H1 (cell line): ENCODE results near the gene UFSP1. TPM values are rescaled to one million over a fixed set of nuclear protein-coding genes. Genes with fewer than 3 reads are reported as not detected.

Experiments
- CTCF ChIA-PET: fragments of 300-600 bp; sonication (Branson Sonifier 250); formaldehyde crosslinking; loops from one replicate; lab custom pipeline; 2021; ENCODE audit not compliant: partially characterized antibody; lab: Charles Lee
- POLR2A ChIA-PET: fragments of 300-600 bp; sonication (Branson Sonifier 250); formaldehyde crosslinking; loops from one replicate; lab custom pipeline; 2021; ENCODE audit warnings: inconsistent platforms; ENCODE audit not compliant: partially characterized antibody; lab: Charles Lee
- DNase-seq, 2 experiments: peaks; one replicate each; pipeline versions ENCODE4 v3.0.0 to v3.0.0-alpha.2; 2010 to 2022; ENCODE audit warnings: low spot score in 2 of 2, low read depth in 1 of 2, mixed read lengths in 1 of 2
- FAIRE-seq: peaks from 2 replicates; lab custom pipeline; 2011; peaks lifted over from hg19 to GRCh38; lab: Jason Lieb, UNC
- H2AFZ ChIP-seq: 2 replicates; pipeline ENCODE4 v1.8.1; 2012; ENCODE audit warnings: low read length, inconsistent platforms
- H2AK5ac ChIP-seq: 2 replicates; pipeline ENCODE4 v1.6.1; 2013; ENCODE audit warnings: low read depth, low read length
- H2BK120ac ChIP-seq: replicated peaks from 2 replicates; pipeline ENCODE3; 2013; ENCODE audit warnings: low read depth, low read length, inconsistent platforms
- H2BK12ac ChIP-seq: 2 replicates; pipeline ENCODE4 v1.6.1; 2013; ENCODE audit warnings: low read depth, low read length
- H2BK15ac ChIP-seq: 2 replicates; pipeline ENCODE4 v1.6.1; 2013; ENCODE audit warnings: low read length
- H2BK20ac ChIP-seq: 2 replicates; pipeline ENCODE4 v1.6.1; 2013; ENCODE audit warnings: low read length
- H2BK5ac ChIP-seq: 2 replicates; pipeline ENCODE4 v1.6.1; 2013; ENCODE audit warnings: low read depth, low read length
- H3K14ac ChIP-seq: 2 replicates; pipeline ENCODE4 v1.6.1; 2013; ENCODE audit warnings: inconsistent platforms; ENCODE audit not compliant: insufficient read length
- H3K18ac ChIP-seq: 2 replicates; pipeline ENCODE4 v1.6.1; 2013; ENCODE audit warnings: low read length; ENCODE audit errors: extremely low read depth
- H3K23ac ChIP-seq: 2 replicates; pipeline ENCODE4 v1.6.1; 2013; ENCODE audit warnings: inconsistent platforms; ENCODE audit not compliant: insufficient read length
- H3K23me2 ChIP-seq: 2 replicates; pipeline ENCODE4 v1.6.1; 2013; ENCODE audit warnings: low read depth, low read length
- H3K27ac ChIP-seq: 2 replicates; pipeline ENCODE4 v1.6.1; 2011; ENCODE audit warnings: low read depth, low read length, inconsistent platforms
- H3K27me3 ChIP-seq, 4 experiments: replicated peaks in 1 of 4; 1 replicate in 1 of 4; 2 replicates in 3 of 4; pipeline versions ENCODE4 v1.6.1 to v1.8.1; 2011 to 2013; ENCODE audit warnings: low read length in 3 of 4, mild to moderate bottlenecking in 3 of 4, inconsistent platforms in 2 of 4, mixed read lengths in 2 of 4, moderate library complexity in 1 of 4; ENCODE audit not compliant: control insufficient read depth in 3 of 4, insufficient read depth in 3 of 4; ENCODE audit errors: extremely low read depth in 1 of 4
- H3K36me3 ChIP-seq, 4 experiments: 2 replicates each; pipeline versions ENCODE4 v1.6.1 to v1.8.1; 2011 to 2013; ENCODE audit warnings: mild to moderate bottlenecking in 4 of 4, low read length in 3 of 4, moderate library complexity in 2 of 4, control low read depth in 1 of 4, inconsistent platforms in 1 of 4; ENCODE audit not compliant: insufficient read depth in 4 of 4, control insufficient read depth in 2 of 4
- H3K4ac ChIP-seq: replicated peaks from 2 replicates; pipeline ENCODE3; 2013; ENCODE audit warnings: low read length, low read depth, mixed read lengths, inconsistent platforms; ENCODE audit not compliant: insufficient read length
- H3K4me1 ChIP-seq, 4 experiments: replicated peaks in 1 of 4; 1 replicate in 1 of 4; 2 replicates in 3 of 4; pipeline versions ENCODE4 v1.6.1 to v1.8.1; 2011 to 2013; ENCODE audit warnings: low read length in 3 of 4, inconsistent platforms in 2 of 4, mixed read lengths in 1 of 4; ENCODE audit not compliant: insufficient read depth in 4 of 4, control insufficient read depth in 3 of 4
- H3K4me2 ChIP-seq, 2 experiments: 2 replicates each; pipeline versions ENCODE4 v1.6.1 to v1.8.1; 2011 to 2013; ENCODE audit warnings: low read depth in 2 of 2, low read length in 2 of 2, control low read depth in 1 of 2, inconsistent platforms in 1 of 2, mild to moderate bottlenecking in 1 of 2; ENCODE audit not compliant: insufficient read depth in 1 of 2
- H3K4me3 ChIP-seq, 4 experiments: fragments of 200-600, 300-600 bp in 1 of 4; sonication (generic), shearing (Covaris generic), sonication (Bioruptor Twin) in 1 of 4; 2 replicates each; pipeline versions ENCODE4 v1.5.1 to v1.8.1; 2011 to 2016; ENCODE audit warnings: low read length in 4 of 4, low read depth in 3 of 4, control low read depth in 2 of 4, inconsistent platforms in 2 of 4, mild to moderate bottlenecking in 2 of 4, mixed read lengths in 1 of 4, moderate library complexity in 1 of 4; ENCODE audit not compliant: insufficient read depth in 2 of 4; ENCODE audit errors: extremely low read depth in 1 of 4
- H3K56ac ChIP-seq: replicated peaks from 2 replicates; pipeline ENCODE3; 2013; ENCODE audit warnings: low read depth, mild to moderate bottlenecking, mixed read lengths, low read length, inconsistent platforms; ENCODE audit not compliant: insufficient read length
- H3K79me1 ChIP-seq: 2 replicates; pipeline ENCODE4 v1.6.1; 2013; ENCODE audit warnings: low read depth, low read length, control low read depth
- H3K79me2 ChIP-seq, 2 experiments: 2 replicates each; pipeline versions ENCODE4 v1.6.1 to v1.8.1; 2012 to 2013; ENCODE audit warnings: low read length in 2 of 2, mild to moderate bottlenecking in 2 of 2, inconsistent platforms in 1 of 2; ENCODE audit not compliant: insufficient read depth in 2 of 2, control insufficient read depth in 1 of 2
- H3K9ac ChIP-seq, 4 experiments: replicated peaks in 1 of 4; 1 replicate in 1 of 4; 2 replicates in 3 of 4; pipeline versions ENCODE4 v1.6.1 to v1.8.1; 2011 to 2013; ENCODE audit warnings: low read depth in 3 of 4, low read length in 3 of 4, control low read depth in 2 of 4, mild to moderate bottlenecking in 2 of 4, moderate library complexity in 2 of 4, inconsistent platforms in 1 of 4; ENCODE audit errors: extremely low read depth in 1 of 4
- H3K9me3 ChIP-seq, 2 experiments: 2 replicates each; pipeline versions ENCODE4 v1.6.1 to v1.8.1; 2012 to 2013; ENCODE audit warnings: mild to moderate bottlenecking in 2 of 2, moderate library complexity in 2 of 2, control low read depth in 1 of 2, inconsistent platforms in 1 of 2, low read depth in 1 of 2, low read length in 1 of 2, mixed read lengths in 1 of 2; ENCODE audit not compliant: insufficient read depth in 2 of 2
- H4K20me1 ChIP-seq, 2 experiments: replicated peaks in 1 of 2; 2 replicates each; pipeline versions ENCODE3 to v1.8.1; 2011 to 2013; ENCODE audit warnings: inconsistent platforms in 2 of 2, low read length in 2 of 2, mild to moderate bottlenecking in 1 of 2; ENCODE audit not compliant: insufficient read depth in 2 of 2, control insufficient read depth in 1 of 2
- H4K5ac ChIP-seq: 2 replicates; pipeline ENCODE4 v1.6.1; 2013; ENCODE audit warnings: low read length, low read depth, mixed read lengths, inconsistent platforms; ENCODE audit not compliant: insufficient read length
- H4K8ac ChIP-seq: 2 replicates; pipeline ENCODE4 v1.8.0; 2013; ENCODE audit warnings: mild to moderate bottlenecking, moderate library complexity, low read length, inconsistent platforms; ENCODE audit not compliant: insufficient read depth; ENCODE audit errors: extremely low read depth
- H4K91ac ChIP-seq: replicated peaks from 2 replicates; pipeline ENCODE3; 2013; ENCODE audit warnings: low read length, mixed read lengths, inconsistent platforms; ENCODE audit not compliant: insufficient read length
- CEBPB ChIP-seq: IDR thresholded peaks from 2 replicates; pipeline ENCODE4 v1.6.1; 2012; ENCODE audit warnings: low read depth, low read length
- CREB1 ChIP-seq: IDR thresholded peaks from 2 replicates; pipeline ENCODE4 v1.6.1; 2012; ENCODE audit warnings: inconsistent platforms
- POLR2A ChIP-seq, 2 experiments: IDR thresholded peaks; 1 replicate in 1 of 2; 2 replicates in 1 of 2; pipeline ENCODE4 v1.6.1; 2011; ENCODE audit warnings: low read depth in 2 of 2, low read length in 2 of 2, mild to moderate bottlenecking in 2 of 2; ENCODE audit errors: control extremely low read depth in 1 of 2
- WGBS, 2 experiments: shearing (Covaris generic) in 1 of 2; methylation state at CpG; one replicate each; pipeline versions ENCODE4 v1.1.6 to v1.1.7; 2013 to 2015; ENCODE audit warnings: low lambda C conversion rate in 2 of 2, mixed read lengths in 2 of 2, inconsistent platforms in 1 of 2, low coverage in 1 of 2, missing lambda C conversion rate in 1 of 2; ENCODE audit not compliant: insufficient replicate concordance in 2 of 2, insufficient coverage in 1 of 2, insufficient read length in 1 of 2; ENCODE audit errors: extremely low coverage in 1 of 2, missing lambda C conversion rate in 1 of 2; 5-methylcytosine and 5-hydroxymethylcytosine counted together
- polyA plus RNA-seq, 7 experiments: library from polyadenylated mRNA; depleted of rRNA in 3 of 7; stranded (reverse) in 5 of 7; unstranded in 2 of 7; fragments of >200 nt in 5 of 7; fragments of 200-250 nt in 2 of 7; gene quantifications; 1 replicate in 5 of 7; 2 replicates in 1 of 7; 4 replicates in 1 of 7; pipeline versions ENCODE4 v1.2.1 to v1.2.3, GENCODE V29; 2011 to 2013; ENCODE audit warnings: missing spikeins in 2 of 7, mixed read lengths in 2 of 7
- total RNA-seq: library from RNA; stranded (reverse); fragmentation: NEBNext Ultra II Directional; extraction: Animal tissue kit (Norgen Biotek cat#: 25700); gene quantifications from 2 replicates; pipeline ENCODE4 v1.2.1, GENCODE V29; 2021

The UFSP1 gene
- total and polyA plus RNA-seq, 2 of the 8 experiments (the other 6 are each of a cell fraction or from before 2014, with no cell fraction given), result 1.6 to 4.3 TPM

GRCh38 chr7:100874577-100875355 is 14.7 kb downstream of the UFSP1 start, which contains the start of gene SRRT:
TSS of gene SRRT (plus strand) at chr7:100875103. CDS start at chr7:100875591, 488 bp downstream.
- H3K27ac ChIP-seq, result peak within 1 kb of the TSS; percentile 93
- peaks cover 0 to 9% (median 1%) of the 10 kb centered on the region in 4 experiments; a peak in 3 of 7 replicates for H3K4me1 ChIP-seq
- peak within 1 kb of the TSS; percentile 58 for H4K91ac ChIP-seq
- H3K14ac ChIP-seq, result no peak within 1 kb of the TSS
- H3K9ac ChIP-seq, result peak within 1 kb of the TSS; percentile 77 to 95 (median 94)
- H4K20me1 ChIP-seq, result peaks cover 8 to 11% of the 10 kb centered on the region in 2 experiments
- no peak within 1 kb of the TSS for H3K23ac ChIP-seq
- H4K8ac ChIP-seq, result peak within 1 kb of the TSS; percentile 96
- no peak within 1 kb of the TSS for H2BK120ac ChIP-seq
- 4% methylated on average over 55 of the region's 79 CpGs; no CpG with 5 or more reads in 1 of the 2 experiments for WGBS, 2 experiments
- H3K56ac ChIP-seq, result peak within 1 kb of the TSS; percentile 81
- H3K4me2 ChIP-seq, result peak within 1 kb of the TSS; percentile 67 to 82
- peaks cover 24 to 59% (median 36%) of the 10 kb centered on the region in 4 experiments for H3K36me3 ChIP-seq
- peaks cover 8% of the 10 kb centered on the region for H3K23me2 ChIP-seq
- H2BK12ac ChIP-seq, result peak within 1 kb of the TSS; percentile 75; the same call in 1 of the 2 replicates
- peak within 1 kb of the TSS; percentile 96 for H4K5ac ChIP-seq
- no peak within 1 kb of the TSS for H2AFZ ChIP-seq
- H3K18ac ChIP-seq, result peak within 1 kb of the TSS; percentile 93
- no peaks in the 10 kb centered on the region for H3K9me3 ChIP-seq
- peak within 1 kb of the TSS; percentile 9 for H2BK15ac ChIP-seq
- POLR2A ChIA-PET, result interaction anchor here (0.5 to 15.1 kb wide), 46 partner anchors 8 to 262 kb away, joined by 3 to 313 read pairs (median 4); partner anchors contain the start of genes EPHB4, MOSPD3, POP7 and SLC12A9
- peak; percentile 70 for FAIRE-seq
- peak within 1 kb of the TSS; percentile 33 for H2AK5ac ChIP-seq
- H3K27me3 ChIP-seq, result no peaks in the 10 kb centered on the region
- H3K4me3 ChIP-seq, result peak within 1 kb of the TSS; percentile 81 to 93 (median 91)
- CTCF ChIA-PET, result interaction anchor here (0.6 to 2.7 kb wide), 6 partner anchors 10 to 239 kb away, joined by 3 to 8 read pairs (median 3); partner anchors contain the start of gene SLC12A9
- peak within 1 kb of the TSS; percentile 95 for H2BK5ac ChIP-seq
- H3K4ac ChIP-seq, result peak within 1 kb of the TSS; percentile 89
- no peak within 1 kb of the TSS for H2BK20ac ChIP-seq
- H3K79me1 ChIP-seq, result peaks cover 4% of the 10 kb centered on the region
- peak; percentile 95 to 97 for DNase-seq
- peaks cover 28 to 46% of the 10 kb centered on the region in 2 experiments for H3K79me2 ChIP-seq
- TF ChIP-seq CREB1, result peak; percentile 77
- TF ChIP-seq CEBPB, result no peak
- TF ChIP-seq POLR2A (IDR thresholded peaks at IDR 0.05; ENCODE audit: control extremely low read depth in 1 of 2, low read depth in 2 of 2, low read length in 2 of 2), result peak in 1 of 2 experiments; percentile 98; a peak in 2 of 3 replicates
